GM12873 (cell line): ENCODE results near the gene SFXN5.

Experiments used
- CTCF ChIP-seq: IDR thresholded peaks from 2 replicates; pipeline ENCODE4 v1.5.1; 2012; ENCODE audit warnings: low read depth, mild to moderate bottlenecking, moderate library complexity, low read length, control low read depth; ENCODE audit not compliant: insufficient read depth; ENCODE audit errors: missing control alignments

Gene SFXN5

GRCh38 chr2:73063909-73064875 is 7.3 kb downstream of the SFXN5 start:
- TF ChIP-seq CTCF = no peak

- no peak for TF ChIP-seq CTCF
These were observed 8.0 kb downstream of the SFXN5 start for GRCh38 chr2:73063472-73063871.

GRCh38 chr2:73059106-73059505 is 12.4 kb downstream of the SFXN5 start:
- no peak for TF ChIP-seq CTCF

- no peak for TF ChIP-seq CTCF
These were observed 16.5 kb downstream of the SFXN5 start for GRCh38 chr2:73054980-73055379.

GRCh38 chr2:73053316-73054114 is 18.0 kb downstream of the SFXN5 start:
- no peak for TF ChIP-seq CTCF

- no peak for TF ChIP-seq CTCF
These were observed 21.4 kb downstream of the SFXN5 start for GRCh38 chr2:73050121-73050545.
